SH-SY5Y (cell line): ENCODE data around the gene SPAST.

ENCODE experiments used
- GATA2 ChIP-seq: IDR thresholded peaks from 2 replicates; pipeline ENCODE4 v1.6.1; 2011; ENCODE audit warnings: mild to moderate bottlenecking, low read depth, low read length
- GATA3 ChIP-seq: IDR thresholded peaks from 2 replicates; pipeline ENCODE4 v1.6.1; 2011; ENCODE audit warnings: low read depth, mild to moderate bottlenecking, low read length, moderate library complexity

The SPAST gene

GRCh38 chr2:32108111-32108510, 44.8 kb downstream of the SPAST start:
- no peak for TF ChIP-seq GATA3
- TF ChIP-seq GATA2, result no peak

- TF ChIP-seq GATA2 (no peak), GATA3 (no peak)
These were observed 54.7 kb downstream of the SPAST start for GRCh38 chr2:32118055-32118454.

- no peak for TF ChIP-seq GATA3
- no peak for TF ChIP-seq GATA2
These were observed 55.8 kb downstream of the SPAST start for GRCh38 chr2:32119161-32119560.

GRCh38 chr2:32124660-32125059, 61.3 kb downstream of the SPAST start:
- TF ChIP-seq GATA3 (no peak), GATA2 (no peak)

DNA sequence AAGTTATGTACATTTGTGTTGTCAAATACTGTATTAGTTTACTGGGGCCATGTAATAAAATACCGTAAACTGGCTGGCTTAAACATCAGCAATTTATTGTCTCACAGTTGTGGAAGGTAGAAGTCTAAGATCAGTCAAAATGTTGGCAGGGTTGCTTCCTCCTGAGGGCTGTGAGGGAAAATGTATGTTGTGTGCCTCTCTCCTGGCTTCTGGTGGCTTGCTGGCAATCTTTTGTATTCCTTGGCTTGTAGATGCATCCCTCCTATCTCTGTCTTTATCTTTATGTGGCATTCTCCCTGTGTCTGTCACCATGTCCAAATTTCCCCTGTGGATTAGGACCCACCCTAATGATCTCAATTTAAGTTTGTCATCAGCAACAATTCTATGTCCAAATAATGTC, 65.3 kb downstream of the SPAST start:
- TF ChIP-seq GATA3 (no peak), GATA2 (no peak)

DNA sequence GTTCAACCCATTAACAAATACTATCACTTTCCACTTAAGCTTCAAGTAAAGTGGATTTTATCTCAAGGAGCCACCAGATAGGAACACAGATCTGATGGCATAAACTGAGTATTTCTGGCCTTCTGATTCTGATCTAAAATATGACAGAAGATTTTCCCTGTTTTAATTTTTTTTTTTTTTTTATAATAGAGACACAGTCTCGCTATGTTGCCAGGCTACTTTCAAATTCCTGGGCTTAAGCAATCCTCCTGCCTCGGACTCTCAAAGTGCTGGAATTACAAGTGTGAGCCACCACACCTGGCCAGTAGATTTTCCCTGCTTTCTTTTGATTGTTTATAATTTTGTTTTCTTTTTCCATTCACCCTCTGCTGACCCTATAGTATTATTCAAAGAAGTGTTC, 65.7 kb downstream of the SPAST start:
- TF ChIP-seq GATA2, result no peak

DNA sequence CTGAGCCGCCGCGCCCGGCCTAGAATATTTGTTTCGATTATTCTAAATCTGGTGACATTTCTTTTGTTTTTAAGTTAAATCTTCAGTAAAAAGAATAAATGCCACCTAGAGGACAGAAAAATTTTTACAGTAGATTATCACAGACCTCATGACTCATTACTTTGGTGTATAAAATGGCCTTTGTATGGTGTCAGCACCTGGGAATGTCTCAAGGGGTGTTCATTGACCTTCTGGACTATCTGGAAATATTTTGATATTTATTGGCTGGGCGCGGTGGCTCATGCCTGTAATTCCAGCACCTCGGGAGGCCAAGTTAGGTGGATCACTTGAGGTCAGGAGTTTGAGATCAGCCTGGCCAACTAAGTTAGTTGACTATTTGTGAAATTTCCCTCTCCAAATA, 72.1 kb downstream of the SPAST start:
- TF ChIP-seq GATA2 (no peak), GATA3 (no peak)

- TF ChIP-seq GATA2 (no peak), GATA3 (no peak)
These were observed 72.7 kb downstream of the SPAST start for GRCh38 chr2:32136097-32136496.

GRCh38 chr2:32159678-32160077, 96.3 kb downstream of the SPAST start:
- TF ChIP-seq GATA3 (no peak), GATA2 (no peak)

- TF ChIP-seq GATA3 (no peak), GATA2 (no peak)
These were observed 97.9 kb downstream of the SPAST start for GRCh38 chr2:32161296-32161695.

GRCh38 chr2:32166115-32166574, 102.8 kb downstream of the SPAST start:
- TF ChIP-seq GATA3, result no peak

- TF ChIP-seq GATA2 (no peak), GATA3 (no peak)
These were observed 105.2 kb downstream of the SPAST start for GRCh38 chr2:32168513-32168912.

GRCh38 chr2:32172870-32173269, 109.5 kb downstream of the SPAST start:
- no peak for TF ChIP-seq GATA3
- TF ChIP-seq GATA2, result no peak

DNA sequence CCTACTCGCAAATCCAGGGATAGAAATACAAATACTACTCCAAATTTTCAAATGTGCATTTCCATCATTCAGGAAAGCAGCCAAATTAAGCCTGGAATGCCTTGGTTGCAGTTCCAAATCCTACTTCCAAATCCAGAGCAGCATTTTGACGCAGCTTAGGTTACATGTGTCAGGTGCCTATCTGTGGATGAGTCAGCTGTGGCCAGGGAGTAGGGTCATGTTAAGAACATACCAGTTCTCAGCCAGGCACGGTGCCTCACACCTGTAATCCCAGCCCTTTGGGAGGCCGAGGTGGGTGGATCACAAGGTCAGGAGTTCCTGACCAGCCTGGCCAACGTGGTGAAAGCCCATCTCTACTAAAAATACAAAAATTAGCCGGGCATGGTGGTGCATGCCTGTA, 119.3 kb downstream of the SPAST start:
- no peak for TF ChIP-seq GATA3
- no peak for TF ChIP-seq GATA2

GRCh38 chr2:32189011-32189410, 125.7 kb downstream of the SPAST start:
- TF ChIP-seq GATA3 (no peak), GATA2 (no peak)

DNA sequence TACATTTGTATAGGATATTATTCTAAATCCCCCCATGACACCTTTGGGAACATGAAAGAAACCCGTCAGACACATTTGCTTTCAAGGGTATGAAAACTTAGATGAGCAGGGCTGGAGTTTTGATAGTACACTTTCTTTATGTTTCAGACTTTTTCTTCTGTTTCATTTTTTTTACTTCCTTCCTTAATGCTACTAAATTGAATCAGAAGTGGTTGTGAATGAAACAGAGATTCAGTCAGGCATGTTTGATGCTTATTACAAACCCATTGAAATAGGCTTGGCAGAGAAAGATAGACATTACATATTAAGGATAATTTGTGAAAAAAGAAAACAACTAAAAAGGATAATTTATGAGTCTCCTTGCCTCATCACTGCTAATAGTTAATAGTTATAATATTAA, 129.1 kb downstream of the SPAST start:
- no peak for TF ChIP-seq GATA3
- no peak for TF ChIP-seq GATA2
